IMR-90 (cell line): ENCODE results near the gene EXOC6B. TPM values are rescaled to one million over a fixed set of nuclear protein-coding genes. Genes with fewer than 3 reads are reported as not detected.

Experiments used
- ATAC-seq: fragments of 200-7000 bp; cut with Tn5 transposase; 2 replicates; pipeline ENCODE4 v1.9.1; 2020; ENCODE audit warnings: low read depth, mild to moderate bottlenecking, moderate library complexity
- BruUV-seq: library from RNA; stranded (reverse); fragments of 400-500 nt; replicated peaks from 2 replicates; lab custom pipeline; 2021; lab: Mats Ljungman, UMichigan
- CTCF ChIA-PET: fragments of 300-600 bp; formaldehyde crosslinking; extraction: SDS; loops from one replicate; lab custom pipeline; 2021; ENCODE audit warnings: antibody characterized with exemption; lab: Yijun Ruan, JAX
- POLR2A ChIA-PET: fragments of 300-600 bp; sonication (Branson Sonifier 250); formaldehyde crosslinking; loops from one replicate; lab custom pipeline; 2022; ENCODE audit warnings: antibody characterized with exemption; ENCODE audit not compliant: unreplicated experiment; lab: Charles Lee
- DNase-seq: peaks from one replicate; pipeline ENCODE4 v3.0.0; 2013
- H2AFZ ChIP-seq: replicated peaks from 2 replicates; pipeline ENCODE3; 2013; ENCODE audit warnings: low read length, mild to moderate bottlenecking; ENCODE audit not compliant: poor library complexity
- H2AK5ac ChIP-seq: 2 replicates; pipeline ENCODE4 v1.6.1; 2013; ENCODE audit warnings: low read depth, low read length, inconsistent platforms
- H2AK9ac ChIP-seq: replicated peaks from 2 replicates; pipeline ENCODE3; 2013; ENCODE audit warnings: mild to moderate bottlenecking, low read depth, low read length, moderate library complexity; ENCODE audit not compliant: poor library complexity
- H2BK120ac ChIP-seq: 2 replicates; pipeline ENCODE4 v1.6.1; 2013; ENCODE audit warnings: low read depth, low read length, inconsistent platforms
- H2BK15ac ChIP-seq: 3 replicates; pipeline ENCODE4 v1.6.1; 2013; ENCODE audit warnings: low read depth, low read length, inconsistent platforms
- H2BK20ac ChIP-seq: 2 replicates; pipeline ENCODE4 v1.6.1; 2013; ENCODE audit warnings: low read depth, mild to moderate bottlenecking, inconsistent platforms, low read length, moderate library complexity
- H2BK5ac ChIP-seq: 2 replicates; pipeline ENCODE4 v1.6.1; 2013; ENCODE audit warnings: mild to moderate bottlenecking, low read depth, low read length, inconsistent platforms; ENCODE audit not compliant: poor library complexity, severe bottlenecking
- H3K14ac ChIP-seq: replicated peaks from 2 replicates; pipeline ENCODE4 v1.6.1; 2013; ENCODE audit warnings: low read depth, low read length, inconsistent platforms
- H3K18ac ChIP-seq: 2 replicates; pipeline ENCODE4 v1.6.1; 2013; ENCODE audit warnings: low read depth, low read length, control low read depth
- H3K23ac ChIP-seq: 2 replicates; pipeline ENCODE4 v1.6.1; 2013; ENCODE audit warnings: low read depth, low read length, inconsistent platforms
- H3K27ac ChIP-seq: 2 replicates; pipeline ENCODE4 v1.5.1; 2013; ENCODE audit warnings: mild to moderate bottlenecking, control low read depth, low read length; ENCODE audit not compliant: insufficient read depth
- H3K27me3 ChIP-seq: 2 replicates; pipeline ENCODE4 v1.6.1; 2013; ENCODE audit warnings: low read length; ENCODE audit not compliant: control insufficient read depth, insufficient read depth
- H3K36me3 ChIP-seq: 2 replicates; pipeline ENCODE4 v1.6.1; 2013; ENCODE audit warnings: low read length, mixed read lengths; ENCODE audit not compliant: control insufficient read depth, insufficient read depth
- H3K4ac ChIP-seq: 2 replicates; pipeline ENCODE4 v1.6.1; 2013; ENCODE audit warnings: low read depth, low read length, inconsistent platforms
- H3K4me1 ChIP-seq: 2 replicates; pipeline ENCODE4 v1.6.1; 2013; ENCODE audit warnings: low read length, mixed read lengths; ENCODE audit not compliant: control insufficient read depth, insufficient read depth
- H3K4me2 ChIP-seq: 2 replicates; pipeline ENCODE4 v1.6.1; 2013; ENCODE audit warnings: low read depth, mild to moderate bottlenecking, control low read depth, low read length, moderate library complexity
- H3K4me3 ChIP-seq: 2 replicates; pipeline ENCODE4 v1.5.1; 2013; ENCODE audit warnings: low read depth, mild to moderate bottlenecking, control low read depth, low read length, moderate library complexity; ENCODE audit not compliant: insufficient read depth
- H3K56ac ChIP-seq: 2 replicates; pipeline ENCODE4 v1.6.1; 2013; ENCODE audit warnings: low read length, inconsistent platforms; ENCODE audit not compliant: insufficient read depth; ENCODE audit errors: extremely low read depth
- H3K79me1 ChIP-seq, 2 experiments: 2 replicates each; pipeline ENCODE4 v1.6.1; 2013; ENCODE audit warnings: low read length in 2 of 2, inconsistent platforms in 1 of 2, low read depth in 1 of 2
- H3K9ac ChIP-seq: 2 replicates; pipeline ENCODE4 v1.6.1; 2013; ENCODE audit warnings: low read depth, low read length, control low read depth
- H3K9me1 ChIP-seq: 2 replicates; pipeline ENCODE4 v1.6.1; 2013; ENCODE audit warnings: low read length, inconsistent platforms; ENCODE audit not compliant: insufficient read depth
- H3K9me3 ChIP-seq: 2 replicates; pipeline ENCODE4 v1.6.1; 2013; ENCODE audit warnings: low read length; ENCODE audit not compliant: control insufficient read depth, insufficient read depth
- H4K20me1 ChIP-seq: 2 replicates; pipeline ENCODE4 v1.6.1; 2013; ENCODE audit warnings: low read length, inconsistent platforms; ENCODE audit not compliant: insufficient read depth
- H4K5ac ChIP-seq: 2 replicates; pipeline ENCODE4 v1.6.1; 2013; ENCODE audit warnings: mild to moderate bottlenecking, low read depth, low read length, control low read depth
- H4K8ac ChIP-seq, 2 experiments: 2 replicates each; pipeline ENCODE4 v1.6.1; 2013; ENCODE audit warnings: low read depth in 2 of 2, low read length in 2 of 2, control low read depth in 1 of 2, inconsistent platforms in 1 of 2
- H4K91ac ChIP-seq: 2 replicates; pipeline ENCODE4 v1.6.1; 2013; ENCODE audit warnings: low read depth, low read length, inconsistent platforms; ENCODE audit not compliant: insufficient read depth
- BHLHE40 ChIP-seq: fragments of 150-350 bp; IDR thresholded peaks from 2 replicates; pipeline ENCODE4 v1.6.1; 2016; ENCODE audit warnings: mild to moderate bottlenecking, low read depth, low read length
- CEBPB ChIP-seq: IDR thresholded peaks from 2 replicates; pipeline ENCODE4 v1.6.1; 2012; ENCODE audit warnings: low read depth, low read length, improper control_type of control experiment
- CHD1 ChIP-seq: IDR thresholded peaks from 2 replicates; pipeline ENCODE4 v1.6.1; 2012; ENCODE audit warnings: low read depth, low read length, improper control_type of control experiment
- FOS ChIP-seq: fragments of 150-350 bp; IDR thresholded peaks from 2 replicates; pipeline ENCODE4 v1.6.1; 2016; ENCODE audit warnings: low read depth, low read length
- MAZ ChIP-seq: IDR thresholded peaks from 2 replicates; pipeline ENCODE4 v1.6.1; 2012; ENCODE audit warnings: low read depth, mild to moderate bottlenecking, low read length, improper control_type of control experiment, moderate library complexity, borderline replicate concordance
- MXI1 ChIP-seq: IDR thresholded peaks from 2 replicates; pipeline ENCODE4 v1.6.1; 2012; ENCODE audit warnings: low read depth, mild to moderate bottlenecking, low read length, moderate library complexity, borderline replicate concordance
- NFE2L2 ChIP-seq: fragments of 150-350 bp; IDR thresholded peaks from 2 replicates; pipeline ENCODE4 v1.6.1; 2016; ENCODE audit warnings: low read depth, mild to moderate bottlenecking, low read length
- RFX5 ChIP-seq: IDR thresholded peaks from 2 replicates; pipeline ENCODE4 v1.8.0; 2012; ENCODE audit warnings: low read depth, mild to moderate bottlenecking, low read length, moderate library complexity
- WGBS, 2 experiments: methylation state at CpG; one replicate each; pipeline versions ENCODE4 v1.1.5 to v1.1.7; 2013; ENCODE audit warnings: missing lambda C conversion rate in 2 of 2; ENCODE audit not compliant: insufficient read length in 1 of 2; ENCODE audit errors: extremely low coverage in 2 of 2; 5-methylcytosine and 5-hydroxymethylcytosine counted together
- dilution Hi-C: fragments of 300-500 bp; cut with HindIII; formaldehyde crosslinking; loops from one replicate; pipeline ENCODE4 v1.14.3; 2018; ENCODE audit warnings: low sequenced_read_pairs; ENCODE audit not compliant: unreplicated experiment
- in situ Hi-C: fragments of 300-500 bp; cut with MboI; formaldehyde crosslinking; loops from 3 replicates; pipeline ENCODE4 v1.14.3; 2019; ENCODE audit warnings: low sequenced_read_pairs, inconsistent platforms, mixed read lengths
- intact Hi-C: fragments of 100-400 bp; cut with micrococcal nuclease; formaldehyde crosslinking; loops from 2 replicates; pipeline ENCODE4 v1.10.0; 2022
- polyA plus RNA-seq, 3 experiments: library from polyadenylated mRNA; depleted of rRNA; stranded (reverse); fragments of >200 nt; gene quantifications; 2 replicates each; pipeline ENCODE4 v1.2.3, GENCODE V29; 2012; ENCODE audit warnings: low replicate concordance in 1 of 3
- total RNA-seq: library from RNA; depleted of rRNA; stranded (reverse); fragments of >200 nt; gene quantifications from 2 replicates; pipeline ENCODE4 v1.2.3, GENCODE V29; 2012
- TF ChIP-seq, protein P1 (sequence below): fragments of 150-350 bp; IDR thresholded peaks from 2 replicates; pipeline ENCODE4 v1.6.1; 2017; ENCODE audit warnings: mild to moderate bottlenecking, antibody characterized with exemption, low read length, low read depth
- TF ChIP-seq, protein P2 (sequence below): conservative IDR thresholded peaks from 2 replicates; pipeline ENCODE4 v1.5.1; 2012; ENCODE audit warnings: mild to moderate bottlenecking, low read depth, low read length, improper control_type of control experiment
- TF ChIP-seq, protein P3 (sequence below): fragments of 150-350 bp; IDR thresholded peaks from 2 replicates; pipeline ENCODE4 v1.6.1; 2016; ENCODE audit warnings: low read depth, mild to moderate bottlenecking, low read length, moderate library complexity, borderline replicate concordance

Gene EXOC6B
- total and polyA plus RNA-seq, 2 of the 4 experiments (the other 2 are of a cell fraction), result 10.2 to 29.4 TPM

DNA sequence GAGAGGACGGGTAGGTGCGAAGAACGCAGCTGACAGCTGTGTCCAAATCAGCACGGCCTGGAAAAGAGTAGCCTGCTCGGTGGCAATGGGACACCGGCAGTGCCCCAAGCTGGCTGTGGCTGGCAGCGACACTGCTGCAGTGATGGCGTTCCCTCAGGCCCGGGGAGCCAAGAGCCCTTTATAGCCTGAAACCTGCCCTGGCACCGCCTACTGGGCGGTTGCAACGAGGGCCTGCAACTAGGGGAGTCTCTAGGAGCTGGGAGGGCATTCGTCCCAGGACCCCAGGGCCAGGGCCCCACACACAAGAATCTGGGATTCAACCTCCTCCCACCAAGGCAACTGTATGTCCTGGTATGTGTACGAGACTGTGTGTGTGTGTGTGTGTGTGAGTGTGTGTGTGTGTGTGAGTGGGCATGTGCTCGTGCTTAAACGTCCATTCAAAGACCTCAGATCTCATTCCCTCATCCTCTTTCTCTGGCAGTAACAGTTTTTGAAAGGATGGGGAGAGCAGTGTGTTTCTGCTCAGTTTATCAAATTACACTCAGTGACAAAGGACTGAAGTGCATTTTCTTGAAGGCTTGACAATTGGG is 671.4 kb downstream of the EXOC6B start:
- in situ Hi-C loops, result loop anchor here (5.0 to 10.0 kb wide), 5 partner anchors 230 to 607 kb away; no protein-coding TSS in a partner anchor
- Histone ChIP-seq H3K9me1 (no peaks in the 10 kb centered on the region; the same call in 1 of the 2 replicates), H4K5ac (no peak overlapping the region), H3K36me3 (no peaks in the 10 kb centered on the region), H3K9ac (no peak overlapping the region), H3K9me3 (no peaks in the 10 kb centered on the region), H2BK5ac (no peak overlapping the region), H2BK15ac (no peak overlapping the region), H3K4me3 (no peak overlapping the region), H4K91ac (no peak overlapping the region), H3K18ac (no peak overlapping the region), H3K4me2 (no peak overlapping the region), H2AK5ac (no peak overlapping the region), H3K56ac (no peak overlapping the region), H2AFZ (no peak overlapping the region), H3K4ac (no peak overlapping the region), H2BK20ac (no peak overlapping the region), H3K23ac (no peak overlapping the region), H4K8ac (no peak overlapping the region), H3K79me1 (no peaks in the 10 kb centered on the region), H2BK120ac (no peak overlapping the region), H3K4me1 (peaks cover 7% of the 10 kb centered on the region; the same call in 1 of the 2 replicates), H3K27ac (no peak overlapping the region), H2AK9ac (no peak overlapping the region), H3K27me3 (peaks cover 81% of the 10 kb centered on the region), H4K20me1 (peaks cover 5% of the 10 kb centered on the region; the same call in 1 of the 2 replicates), H3K14ac (no peak overlapping the region)
- no TSS peak for BruUV-seq
- POLR2A ChIA-PET, result no interaction called here
- CTCF ChIA-PET, result no interaction called here
- intact Hi-C loops, result no loop called here
- TF ChIP-seq MXI1 (no peak), NFE2L2 (no peak), CHD1 (no peak), CEBPB (no peak), FOS (no peak), MAZ (no peak), RFX5 (no peak), BHLHE40 (no peak)
- TF ChIP-seq, protein P1, sequence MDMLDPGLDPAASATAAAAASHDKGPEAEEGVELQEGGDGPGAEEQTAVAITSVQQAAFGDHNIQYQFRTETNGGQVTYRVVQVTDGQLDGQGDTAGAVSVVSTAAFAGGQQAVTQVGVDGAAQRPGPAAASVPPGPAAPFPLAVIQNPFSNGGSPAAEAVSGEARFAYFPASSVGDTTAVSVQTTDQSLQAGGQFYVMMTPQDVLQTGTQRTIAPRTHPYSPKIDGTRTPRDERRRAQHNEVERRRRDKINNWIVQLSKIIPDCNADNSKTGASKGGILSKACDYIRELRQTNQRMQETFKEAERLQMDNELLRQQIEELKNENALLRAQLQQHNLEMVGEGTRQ, result no peak
- TF ChIP-seq, protein P2, sequence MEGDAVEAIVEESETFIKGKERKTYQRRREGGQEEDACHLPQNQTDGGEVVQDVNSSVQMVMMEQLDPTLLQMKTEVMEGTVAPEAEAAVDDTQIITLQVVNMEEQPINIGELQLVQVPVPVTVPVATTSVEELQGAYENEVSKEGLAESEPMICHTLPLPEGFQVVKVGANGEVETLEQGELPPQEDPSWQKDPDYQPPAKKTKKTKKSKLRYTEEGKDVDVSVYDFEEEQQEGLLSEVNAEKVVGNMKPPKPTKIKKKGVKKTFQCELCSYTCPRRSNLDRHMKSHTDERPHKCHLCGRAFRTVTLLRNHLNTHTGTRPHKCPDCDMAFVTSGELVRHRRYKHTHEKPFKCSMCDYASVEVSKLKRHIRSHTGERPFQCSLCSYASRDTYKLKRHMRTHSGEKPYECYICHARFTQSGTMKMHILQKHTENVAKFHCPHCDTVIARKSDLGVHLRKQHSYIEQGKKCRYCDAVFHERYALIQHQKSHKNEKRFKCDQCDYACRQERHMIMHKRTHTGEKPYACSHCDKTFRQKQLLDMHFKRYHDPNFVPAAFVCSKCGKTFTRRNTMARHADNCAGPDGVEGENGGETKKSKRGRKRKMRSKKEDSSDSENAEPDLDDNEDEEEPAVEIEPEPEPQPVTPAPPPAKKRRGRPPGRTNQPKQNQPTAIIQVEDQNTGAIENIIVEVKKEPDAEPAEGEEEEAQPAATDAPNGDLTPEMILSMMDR, result no peak
- TF ChIP-seq, protein P3, sequence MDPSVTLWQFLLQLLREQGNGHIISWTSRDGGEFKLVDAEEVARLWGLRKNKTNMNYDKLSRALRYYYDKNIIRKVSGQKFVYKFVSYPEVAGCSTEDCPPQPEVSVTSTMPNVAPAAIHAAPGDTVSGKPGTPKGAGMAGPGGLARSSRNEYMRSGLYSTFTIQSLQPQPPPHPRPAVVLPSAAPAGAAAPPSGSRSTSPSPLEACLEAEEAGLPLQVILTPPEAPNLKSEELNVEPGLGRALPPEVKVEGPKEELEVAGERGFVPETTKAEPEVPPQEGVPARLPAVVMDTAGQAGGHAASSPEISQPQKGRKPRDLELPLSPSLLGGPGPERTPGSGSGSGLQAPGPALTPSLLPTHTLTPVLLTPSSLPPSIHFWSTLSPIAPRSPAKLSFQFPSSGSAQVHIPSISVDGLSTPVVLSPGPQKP, result no peak
- dilution Hi-C loops, result no loop called here
- DNase-seq (no peak), ATAC-seq (no peak)
- WGBS, 2 experiments, result 57% methylated on average over 11 of the region's 16 CpGs; no CpG with 5 or more reads in 1 of the 2 experiments
